Endothelial cell of umbilical vein (primary cell): ENCODE measurements around the gene ANP32B. TPM values are rescaled to one million over a fixed set of nuclear protein-coding genes. Genes with fewer than 3 reads are reported as not detected.

Experiments used
- BruUV-seq: library from RNA; stranded (reverse); fragments of 400-500 nt; replicated peaks from 2 replicates; lab custom pipeline; 2021; lab: Mats Ljungman, UMichigan
- CTCF ChIA-PET: fragments of 300-600, 350-600 bp; sonication (Branson Sonifier 250); formaldehyde crosslinking; loops from one replicate; lab custom pipeline; 2021; ENCODE audit warnings: antibody characterized with exemption, inconsistent platforms; lab: Charles Lee
- POLR2A ChIA-PET: fragments of 300-600, 350-600 bp; sonication (Branson Sonifier 250); formaldehyde crosslinking; loops from one replicate; lab custom pipeline; 2021; ENCODE audit warnings: antibody characterized with exemption, inconsistent platforms; lab: Charles Lee
- DNase-seq: peaks from one replicate; pipeline ENCODE4 v3.0.0-alpha.2; 2011; ENCODE audit warnings: low read depth, low spot score
- FAIRE-seq: peaks from 2 replicates; lab custom pipeline; 2011; peaks lifted over from hg19 to GRCh38; lab: Jason Lieb, UNC
- H2AFZ ChIP-seq: 2 replicates; pipeline ENCODE4 v1.6.0; 2012; ENCODE audit warnings: low read depth, low read length, control low read depth, inconsistent platforms
- H3K27ac ChIP-seq: 2 replicates; pipeline ENCODE4 v1.5.1; 2011; ENCODE audit warnings: low read depth, mild to moderate bottlenecking, control low read depth, low read length, moderate library complexity; ENCODE audit not compliant: insufficient read depth
- H3K27me3 ChIP-seq, 2 experiments: 2 replicates each; pipeline versions ENCODE4 v1.6.0 to v1.6.1; 2011; ENCODE audit warnings: low read length in 2 of 2, mixed read lengths in 1 of 2; ENCODE audit not compliant: control insufficient read depth in 2 of 2, insufficient read depth in 2 of 2
- H3K36me3 ChIP-seq, 2 experiments: 2 replicates in 1 of 2; 3 replicates in 1 of 2; pipeline ENCODE4 v1.5.1; 2011; ENCODE audit warnings: low read length in 2 of 2, mild to moderate bottlenecking in 1 of 2, moderate library complexity in 1 of 2; ENCODE audit not compliant: control insufficient read depth in 2 of 2, insufficient read depth in 2 of 2; ENCODE audit errors: extremely low read depth in 1 of 2
- H3K4me1 ChIP-seq: 3 replicates; pipeline ENCODE4 v1.5.1; 2011; ENCODE audit warnings: mild to moderate bottlenecking, low read length; ENCODE audit not compliant: control insufficient read depth, insufficient read depth; ENCODE audit errors: extremely low read depth
- H3K4me2 ChIP-seq: 2 replicates; pipeline ENCODE4 v1.6.1; 2011; ENCODE audit warnings: low read length, control low read depth, mixed read lengths; ENCODE audit not compliant: insufficient read depth
- H3K4me3 ChIP-seq, 3 experiments: fragments of 200-600 bp in 1 of 3; sonication (generic), shearing (Covaris generic) in 1 of 3; replicated peaks in 1 of 3; 2 replicates each; pipeline ENCODE4 v1.5.1; 2011 to 2016; ENCODE audit warnings: control low read depth in 3 of 3, low read length in 3 of 3, mild to moderate bottlenecking in 2 of 3, inconsistent platforms in 1 of 3, low read depth in 1 of 3, moderate library complexity in 1 of 3; ENCODE audit not compliant: insufficient read depth in 1 of 3
- H3K79me2 ChIP-seq: 2 replicates; pipeline ENCODE4 v1.6.0; 2012; ENCODE audit warnings: low read length, inconsistent platforms; ENCODE audit not compliant: control insufficient read depth, insufficient read depth
- H3K9ac ChIP-seq: replicated peaks from 2 replicates; pipeline ENCODE3; 2011; ENCODE audit warnings: low read length, control low read depth; ENCODE audit not compliant: insufficient read depth; ENCODE audit errors: extremely low read depth
- H3K9me1 ChIP-seq: replicated peaks from 3 replicates; pipeline ENCODE4 v1.6.0; 2011; ENCODE audit warnings: mild to moderate bottlenecking, low read length; ENCODE audit not compliant: control insufficient read depth, insufficient read depth; ENCODE audit errors: extremely low read depth
- H3K9me3 ChIP-seq: replicated peaks from 2 replicates; pipeline ENCODE4 v1.5.1; 2012; ENCODE audit warnings: low read length, inconsistent platforms; ENCODE audit not compliant: control insufficient read depth, insufficient read depth
- H4K20me1 ChIP-seq: replicated peaks from 2 replicates; pipeline ENCODE3; 2011; ENCODE audit warnings: mild to moderate bottlenecking, low read length; ENCODE audit not compliant: control insufficient read depth, insufficient read depth; ENCODE audit errors: extremely low read depth
- CTCF ChIP-seq, 2 donors: IDR thresholded peaks; 1 replicate in 1 of 2; 2 replicates in 1 of 2; pipeline ENCODE4 v1.5.1; 2011; ENCODE audit warnings: low read length in 2 of 2, mild to moderate bottlenecking in 2 of 2, moderate library complexity in 2 of 2, control low read depth in 1 of 2, inconsistent platforms in 1 of 2, low read depth in 1 of 2; ENCODE audit not compliant: insufficient read depth in 1 of 2; ENCODE audit errors: extremely low read depth in 1 of 2
- EZH2 ChIP-seq: IDR thresholded peaks from 2 replicates; pipeline ENCODE4 v1.6.1; 2012; ENCODE audit warnings: borderline replicate concordance, low read depth, mild to moderate bottlenecking, moderate library complexity, low read length, inconsistent platforms; ENCODE audit not compliant: severe bottlenecking
- FOS ChIP-seq: IDR thresholded peaks from 2 replicates; pipeline ENCODE4 v1.6.1; 2011; ENCODE audit warnings: mild to moderate bottlenecking, low read length, moderate library complexity, borderline replicate concordance; ENCODE audit not compliant: insufficient read depth
- GATA2 ChIP-seq: IDR thresholded peaks from 2 replicates; pipeline ENCODE4 v1.7.0; 2011; ENCODE audit warnings: low read depth, mild to moderate bottlenecking, moderate library complexity, mixed read lengths, low read length; ENCODE audit not compliant: insufficient read length, insufficient read depth
- JUN ChIP-seq: IDR thresholded peaks from 2 replicates; pipeline ENCODE4 v1.6.1; 2011; ENCODE audit warnings: borderline replicate concordance, low read depth; ENCODE audit not compliant: insufficient read length, insufficient read depth
- MYC ChIP-seq: IDR thresholded peaks from one replicate; pipeline ENCODE4 v1.6.1; 2011; ENCODE audit warnings: mild to moderate bottlenecking, low read depth, low read length
- POLR2A ChIP-seq: IDR thresholded peaks from 2 replicates; pipeline ENCODE4 v1.6.1; 2012; ENCODE audit warnings: low read depth, mild to moderate bottlenecking, control low read depth, low read length
- POLR2AphosphoS5 ChIP-seq: IDR thresholded peaks from 2 replicates; pipeline ENCODE4 v1.6.1; 2012; ENCODE audit warnings: low read depth, mild to moderate bottlenecking, control low read depth, low read length, moderate library complexity; ENCODE audit not compliant: insufficient read depth
- dilution Hi-C: fragments of 300-500 bp; cut with MboI; formaldehyde crosslinking; loops from one replicate; pipeline ENCODE4 v1.15.0; 2019; ENCODE audit warnings: low sequenced_read_pairs; ENCODE audit not compliant: extremely low pct_ligation_motif_present
- intact Hi-C: fragments of 100-400 bp; cut with micrococcal nuclease; formaldehyde crosslinking; loops from one replicate; pipeline ENCODE4 v1.10.0; 2022
- polyA plus RNA-seq, 4 experiments: library from polyadenylated mRNA; depleted of rRNA in 3 of 4; stranded (reverse) in 3 of 4; unstranded in 1 of 4; fragments of >200 nt; gene quantifications; 2 replicates each; pipeline versions ENCODE4 v1.2.1 to v1.2.3, GENCODE V29; 2011 to 2012; ENCODE audit warnings: missing spikeins in 1 of 4
- total RNA-seq: library from RNA; stranded (reverse); gene quantifications from 2 replicates; pipeline ENCODE4 v1.2.3, GENCODE V29; 2021
- TF ChIP-seq, protein P1 (sequence below): IDR thresholded peaks from 2 replicates; pipeline ENCODE4 v1.6.1; 2011; ENCODE audit not compliant: insufficient read depth, insufficient read length

The ANP32B gene
- total and polyA plus RNA-seq, 2 donors (not counting 3 experiments of a cell fraction or from before 2014, with no cell fraction given), result 13.9 to 173 TPM

- POLR2A ChIA-PET, result no interaction called here
- H3K9ac ChIP-seq, result no peak overlapping the region
- H4K20me1 ChIP-seq, result no peaks in the 10 kb centered on the region
- no TSS peak for BruUV-seq
- dilution Hi-C loops (no loop called here), intact Hi-C loops (no loop called here)
- FAIRE-seq (no peak), DNase-seq (no peak)
- H3K4me3 ChIP-seq, result no peak overlapping the region
- TF ChIP-seq GATA2, result no peak
- TF ChIP-seq POLR2AphosphoS5, result no peak
- TF ChIP-seq, protein P1, sequence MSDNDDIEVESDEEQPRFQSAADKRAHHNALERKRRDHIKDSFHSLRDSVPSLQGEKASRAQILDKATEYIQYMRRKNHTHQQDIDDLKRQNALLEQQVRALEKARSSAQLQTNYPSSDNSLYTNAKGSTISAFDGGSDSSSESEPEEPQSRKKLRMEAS, result no peak
- TF ChIP-seq JUN, result no peak
- TF ChIP-seq FOS, result no peak
- no peak for TF ChIP-seq POLR2A
- no peak for TF ChIP-seq CTCF (IDR thresholded peaks at IDR 0.05; ENCODE audit: extremely low read depth in 1 of 2, insufficient read depth in 1 of 2, low read depth in 1 of 2, low read length in 2 of 2)
- no peak for TF ChIP-seq EZH2
- TF ChIP-seq MYC, result no peak
- no peaks in the 10 kb centered on the region for H3K36me3 ChIP-seq
- H3K9me1 ChIP-seq, result no peaks in the 10 kb centered on the region
- CTCF ChIA-PET, result interaction anchor here (4.1 kb wide), 1 partner anchor 57 kb away, joined by 32 read pairs; the partner anchor contains the start of gene TRMO
- H3K27ac ChIP-seq, result no peak overlapping the region
- peaks cover 22% of the 10 kb centered on the region for H3K79me2 ChIP-seq
- no peak overlapping the region for H2AFZ ChIP-seq
- H3K9me3 ChIP-seq, result no peaks in the 10 kb centered on the region
- no peaks in the 10 kb centered on the region for H3K27me3 ChIP-seq
- H3K4me1 ChIP-seq, result peaks cover 13% of the 10 kb centered on the region
- no peak overlapping the region for H3K4me2 ChIP-seq
Observed at GRCh38 chr9:97980479-97980803, 2.7 kb upstream of the ANP32B start.
